Hair follicle dermal papilla cell (primary cell): ENCODE results near the gene DDX5. TPM values are rescaled to one million over a fixed set of nuclear protein-coding genes. Genes with fewer than 3 reads are reported as not detected.

ENCODE experiments used
- small RNA-seq: library from RNA; depleted of rRNA; stranded (forward); fragments of <200 nt; gene quantifications from one replicate; pipeline ENCODE3, GENCODE V24; 2012
- total RNA-seq: library from RNA; depleted of rRNA; stranded (reverse); fragments of >200 nt; gene quantifications from 2 replicates; pipeline ENCODE4 v1.2.3, GENCODE V29; 2012

The DDX5 gene
- total RNA-seq = 379 and 496 TPM in 2 replicates

DNA sequence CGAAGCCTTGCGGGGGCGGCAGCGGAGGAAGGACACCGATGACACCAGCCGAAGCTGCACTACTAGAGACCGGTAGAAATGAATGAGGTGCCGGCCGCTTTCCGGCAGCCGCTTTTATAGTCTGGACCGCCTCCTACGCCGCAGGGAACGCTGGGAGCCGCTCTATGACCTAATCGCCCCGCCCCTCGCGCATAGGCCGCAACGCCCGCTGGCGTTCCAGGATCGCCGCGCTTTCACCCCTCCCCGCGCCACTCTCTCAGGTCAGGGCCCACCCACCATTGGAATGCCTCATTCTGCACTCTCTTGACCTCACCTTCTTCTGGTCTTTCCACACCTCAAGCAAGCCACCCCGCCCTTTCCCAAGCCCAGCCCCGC, at the start of gene DDX5:
TSS of gene DDX5 (minus strand) at position 89 of the 375 bp plus-strand sequence. CDS start 170 bp downstream, outside the sequence.

DNA sequence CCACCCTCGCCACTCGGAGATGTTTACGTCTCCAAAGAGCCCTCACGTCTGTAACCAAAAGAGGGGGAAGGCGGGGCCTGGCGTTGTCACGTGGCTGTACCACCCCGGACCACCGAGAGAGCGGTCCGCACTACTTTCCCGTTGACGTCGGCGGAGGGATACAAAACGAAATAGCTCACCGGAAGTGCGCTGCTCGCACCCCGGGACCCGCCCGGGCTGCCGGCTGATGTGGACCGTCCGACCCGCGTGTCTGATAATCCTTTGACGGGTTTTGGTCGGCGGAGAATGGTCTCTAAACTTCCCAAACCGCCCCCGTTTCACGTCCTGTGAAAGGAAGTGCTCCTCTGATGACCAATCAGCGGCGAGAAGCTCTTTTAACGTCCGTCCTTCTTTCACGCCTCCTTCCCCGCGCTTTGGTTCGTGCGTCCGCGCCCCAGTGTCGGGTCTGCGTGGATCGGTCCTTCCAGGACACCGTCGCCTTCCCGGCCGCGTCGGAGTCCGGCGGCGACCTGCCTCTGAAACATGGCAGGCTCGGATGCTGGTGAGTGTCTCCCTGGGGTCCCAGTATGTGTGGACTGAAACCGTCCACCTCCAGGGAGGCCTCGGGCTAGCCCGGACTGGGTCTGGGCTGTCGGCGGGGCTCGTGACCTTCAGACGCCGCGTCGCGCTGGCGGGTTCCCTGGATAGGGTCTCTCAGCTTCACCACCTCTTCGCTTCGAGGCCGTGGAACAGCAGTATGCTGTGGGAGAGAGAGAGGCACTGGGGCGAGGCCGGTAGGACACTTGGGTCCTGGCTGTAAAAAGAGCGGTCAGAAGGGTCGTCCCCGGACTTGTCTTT, 705 bp upstream of the DDX5 start, which contains the start of gene CEP95:
TSS of gene CEP95 (plus strand) at position 402 of the 837 bp plus-strand sequence. CDS start at position 523, 121 bp downstream.

DNA sequence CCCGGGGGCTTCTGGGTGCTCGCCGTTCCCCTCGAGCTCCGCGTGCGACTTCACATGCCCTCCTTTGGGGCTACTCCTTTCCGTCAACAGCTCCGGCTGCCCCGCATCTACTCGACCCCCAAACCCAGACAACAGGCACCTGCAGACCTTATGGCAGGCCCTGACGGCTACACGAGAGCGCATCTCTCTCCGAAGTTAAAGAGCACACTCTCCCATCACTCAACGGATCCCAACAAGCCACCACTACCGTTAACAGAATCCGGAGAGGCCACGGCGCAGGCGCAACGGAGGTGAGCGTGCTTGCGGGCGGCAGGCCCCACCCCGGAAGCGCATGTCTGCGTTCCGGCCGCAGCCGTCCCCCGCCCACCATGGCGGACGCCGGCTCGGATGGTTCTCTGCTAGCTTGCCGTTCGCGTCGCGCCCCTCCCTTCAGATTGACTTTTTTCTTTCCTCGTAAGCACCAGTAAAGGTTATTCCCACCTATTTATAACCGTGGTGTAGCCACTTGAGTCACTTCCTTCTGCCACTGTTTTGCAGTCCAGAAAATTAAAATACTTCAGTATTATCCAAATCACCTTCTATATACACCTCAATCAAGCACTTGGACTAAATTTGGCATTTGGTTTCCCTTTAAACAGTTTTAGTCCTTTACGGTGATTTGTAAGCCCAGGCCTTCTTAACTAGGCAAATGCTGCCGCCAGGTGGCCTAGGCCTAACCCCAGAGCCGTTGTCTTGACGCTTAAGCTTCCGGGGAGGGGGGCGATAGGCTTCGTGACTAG, 9.1 kb downstream of the DDX5 start, which contains the start of gene POLG2:
TSS of gene POLG2 (minus strand) at position 269 of the 779 bp plus-strand sequence. CDS start at position 183, 86 bp downstream.

DNA sequence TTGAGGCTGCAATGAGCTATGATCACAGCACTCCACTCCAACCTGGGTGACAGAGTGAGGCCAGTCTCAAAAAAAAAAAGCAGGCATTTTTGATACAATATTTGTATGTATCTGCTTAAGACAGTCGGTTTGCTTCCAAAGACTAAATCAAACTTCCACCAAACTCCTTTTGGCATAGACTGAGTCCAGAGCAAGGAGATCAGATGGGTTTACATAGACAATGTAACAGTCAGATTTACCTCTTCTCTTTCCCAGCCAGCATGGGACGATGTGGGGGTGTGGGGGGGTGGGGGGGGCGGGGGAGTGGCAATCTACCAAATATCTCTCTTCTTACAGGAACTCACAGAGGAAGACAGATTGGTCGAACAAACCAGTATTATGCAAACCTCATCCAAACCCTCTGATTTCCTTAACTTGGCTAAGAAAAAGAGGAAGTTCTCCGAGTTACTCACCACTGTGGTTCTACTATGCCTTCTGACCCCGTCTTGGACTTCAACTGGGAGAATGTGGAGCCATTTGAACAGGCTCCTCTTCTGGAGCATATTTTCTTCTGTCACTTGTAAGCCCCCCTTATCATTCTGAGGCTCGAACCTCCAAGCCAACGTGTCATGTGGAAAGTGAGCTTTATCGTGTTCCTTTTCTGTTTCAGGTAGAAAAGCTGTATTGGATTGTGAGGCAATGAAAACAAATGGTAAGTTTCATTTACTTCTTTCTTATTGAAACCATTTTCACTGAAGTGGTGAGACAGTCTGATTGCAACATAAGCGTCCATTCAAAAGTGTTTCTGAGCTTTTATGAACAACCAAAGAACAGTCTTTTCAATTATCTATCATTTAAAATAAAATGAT, 57.2 kb downstream of the DDX5 start, which contains the start of gene MILR1:
TSS of gene MILR1 (plus strand) at position 451 of the 848 bp plus-strand sequence. CDS start at position 505, 54 bp downstream.

Small RNA genes within 50 kb of the gene (small RNA-seq; reads per million reads assigned to genes)
- gene ATP5MFP4 = not detected

Other genes starting within 250 kb of the DDX5 start
- gene TEX2, start 243.0 kb downstream of the DDX5 start, total RNA-seq = 41.7 and 54.5 TPM in 2 replicates
- gene PECAM1, start 115.4 kb downstream of the DDX5 start, total RNA-seq = 0.36 and 0.65 TPM in 2 replicates
- 6.5 and 9.8 TPM in 2 replicates for gene MILR1, start 57.2 kb downstream of the DDX5 start, total RNA-seq
- gene POLG2, start 9.2 kb downstream of the DDX5 start, total RNA-seq = 4.7 and 6.3 TPM in 2 replicates
- 26.8 and 33.6 TPM in 2 replicates for gene CEP95, start 688 bp upstream of the DDX5 start, total RNA-seq
- gene SMURF2, start 156.0 kb upstream of the DDX5 start, total RNA-seq = 84.8 and 86.2 TPM in 2 replicates